Effector CD4-positive, alpha-beta T cell (primary cell): ENCODE data around the gene TSPOAP1.

Experiments
- DNase-seq: peaks from one replicate; pipeline ENCODE4 v3.0.0-alpha.2; 2020

TSPOAP1 gene

GRCh38 chr17:58276423-58276822, 52.2 kb downstream of the TSPOAP1 start:
- no peak for DNase-seq

- DNase-seq = no peak
Observed at GRCh38 chr17:58275417-58275816, 53.2 kb downstream of the TSPOAP1 start.

- no peak for DNase-seq
Observed at GRCh38 chr17:58273453-58274104, 55.0 kb downstream of the TSPOAP1 start.

GRCh38 chr17:58272367-58273280, 56.0 kb downstream of the TSPOAP1 start:
- no peak for DNase-seq

- DNase-seq = no peak
Observed at GRCh38 chr17:58271216-58271931, 57.2 kb downstream of the TSPOAP1 start.

GRCh38 chr17:58270476-58271215, 57.9 kb downstream of the TSPOAP1 start:
- DNase-seq = no peak

- DNase-seq = no peak
Observed at GRCh38 chr17:58269557-58270291, 58.9 kb downstream of the TSPOAP1 start.

GRCh38 chr17:58268774-58269556, 59.6 kb downstream of the TSPOAP1 start:
- DNase-seq = no peak

- DNase-seq = no peak
Observed at GRCh38 chr17:58268326-58268725, 60.3 kb downstream of the TSPOAP1 start.

GRCh38 chr17:58267347-58268324, 61.0 kb downstream of the TSPOAP1 start:
- DNase-seq = no peak

- DNase-seq = no peak
Observed at GRCh38 chr17:58265902-58266875, 62.4 kb downstream of the TSPOAP1 start.

- DNase-seq = no peak
Observed at GRCh38 chr17:58265271-58265670, 63.3 kb downstream of the TSPOAP1 start.

- DNase-seq = no peak
Observed at GRCh38 chr17:58264407-58265103, 64.0 kb downstream of the TSPOAP1 start.

GRCh38 chr17:58263773-58264172, 64.8 kb downstream of the TSPOAP1 start:
- DNase-seq = no peak

GRCh38 chr17:58262149-58262548, 66.4 kb downstream of the TSPOAP1 start:
- no peak for DNase-seq

GRCh38 chr17:58254803-58255202, 73.8 kb downstream of the TSPOAP1 start:
- DNase-seq = no peak

- no peak for DNase-seq
Observed at GRCh38 chr17:58253082-58253481, 75.5 kb downstream of the TSPOAP1 start.

GRCh38 chr17:58252141-58252540, 76.5 kb downstream of the TSPOAP1 start:
- DNase-seq = no peak
